Thyroid gland (tissue), 4 donors: ENCODE data around the gene AFAP1. TPM values are rescaled to one million over a fixed set of nuclear protein-coding genes. Genes with fewer than 3 reads are reported as not detected.

ENCODE experiments used
- DNase-seq, 2 donors: peaks; one replicate each; pipeline ENCODE4 v3.0.0-alpha.2; 2019
- H3K27ac ChIP-seq, 3 donors: fragments of 200-600 bp; sonication (generic); 1 replicate in 2 of 3; 2 replicates in 1 of 3; pipeline ENCODE4 v1.5.1; 2016 to 2019; ENCODE audit warnings: mild to moderate bottlenecking in 1 of 3, moderate library complexity in 1 of 3
- H3K27me3 ChIP-seq: fragments of 200-600 bp; sonication (generic); one replicate; pipeline ENCODE4 v1.5.1; 2019
- H3K36me3 ChIP-seq, 2 donors: fragments of 200-600 bp; sonication (generic); one replicate each; pipeline ENCODE4 v1.5.1; 2016 to 2019
- H3K4me1 ChIP-seq, 2 donors: fragments of 200-600 bp; sonication (generic); one replicate each; pipeline ENCODE4 v1.5.1; 2017 to 2019
- H3K4me3 ChIP-seq, 3 donors: fragments of 200-600 bp; sonication (generic); replicated peaks in 1 of 3; 1 replicate in 2 of 3; 2 replicates in 1 of 3; pipeline ENCODE4 v1.5.1; 2016; ENCODE audit warnings: mild to moderate bottlenecking in 1 of 3
- H3K9me3 ChIP-seq: fragments of 200-600 bp; sonication (generic); one replicate; pipeline ENCODE4 v1.5.1; 2017
- POLR2A ChIP-seq, 2 donors: fragments of 450-650 bp; IDR thresholded peaks; one replicate each; pipeline ENCODE4 v1.6.1; 2017; ENCODE audit warnings: antibody characterized with exemption in 2 of 2, mild to moderate bottlenecking in 2 of 2, moderate library complexity in 1 of 2
- WGBS, 2 donors: methylation state at CpG; one replicate each; pipeline ENCODE4 v1.1.5; 2017; 5-methylcytosine and 5-hydroxymethylcytosine counted together
- intact Hi-C: fragments of 100-400 bp; cut with DNase I; formaldehyde crosslinking; loops from one replicate; pipeline ENCODE4 v1.15.1; 2023
- total RNA-seq, 4 donors: library from RNA; depleted of rRNA; stranded (reverse); fragments of >200 nt; gene quantifications; one replicate each; pipeline ENCODE4 v1.2.3, GENCODE V29; 2016
- TF ChIP-seq, protein P1 (sequence below), 6 experiments: fragments of 200-600 bp in 3 of 6; fragments of 450-650 bp in 3 of 6; sonication (generic) in 3 of 6; IDR thresholded peaks; one replicate each; pipeline ENCODE4 v1.5.1; 2016 to 2019; ENCODE audit warnings: antibody characterized with exemption in 6 of 6, mild to moderate bottlenecking in 2 of 6, inconsistent platforms in 1 of 6, moderate library complexity in 1 of 6

AFAP1 gene
- total RNA-seq, 4 donors from 2014 or later: 12.3 to 33.3 (median 26.2) TPM

DNA sequence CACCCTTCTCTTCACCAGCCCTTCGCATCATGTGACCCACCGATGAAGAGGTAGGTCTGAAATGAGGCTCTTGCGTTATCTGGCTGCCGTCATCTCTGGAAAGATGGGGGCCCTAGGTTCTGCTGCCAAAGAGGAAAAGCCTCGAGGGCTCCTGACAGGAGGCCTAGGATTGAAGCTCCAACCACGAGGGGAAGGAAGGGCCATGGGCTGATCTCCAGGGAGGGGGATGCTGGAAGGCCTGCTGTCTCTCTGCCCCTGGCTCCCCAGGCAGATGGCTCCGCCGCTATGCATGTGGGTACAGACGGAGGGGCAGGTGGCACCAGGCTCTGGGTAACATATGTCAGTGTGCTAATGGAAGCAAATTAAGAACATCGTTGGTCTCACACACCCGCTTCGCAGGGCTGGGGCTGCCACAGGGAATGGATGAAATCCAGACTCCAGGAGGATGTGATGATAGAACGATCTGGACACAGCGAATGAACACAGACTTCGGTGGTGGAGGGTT is 44.9 kb downstream of the AFAP1 start:
- H3K4me1 ChIP-seq: peaks cover 0 to 9% of the 10 kb centered on the region in 2 donors
- TF ChIP-seq, protein P1, sequence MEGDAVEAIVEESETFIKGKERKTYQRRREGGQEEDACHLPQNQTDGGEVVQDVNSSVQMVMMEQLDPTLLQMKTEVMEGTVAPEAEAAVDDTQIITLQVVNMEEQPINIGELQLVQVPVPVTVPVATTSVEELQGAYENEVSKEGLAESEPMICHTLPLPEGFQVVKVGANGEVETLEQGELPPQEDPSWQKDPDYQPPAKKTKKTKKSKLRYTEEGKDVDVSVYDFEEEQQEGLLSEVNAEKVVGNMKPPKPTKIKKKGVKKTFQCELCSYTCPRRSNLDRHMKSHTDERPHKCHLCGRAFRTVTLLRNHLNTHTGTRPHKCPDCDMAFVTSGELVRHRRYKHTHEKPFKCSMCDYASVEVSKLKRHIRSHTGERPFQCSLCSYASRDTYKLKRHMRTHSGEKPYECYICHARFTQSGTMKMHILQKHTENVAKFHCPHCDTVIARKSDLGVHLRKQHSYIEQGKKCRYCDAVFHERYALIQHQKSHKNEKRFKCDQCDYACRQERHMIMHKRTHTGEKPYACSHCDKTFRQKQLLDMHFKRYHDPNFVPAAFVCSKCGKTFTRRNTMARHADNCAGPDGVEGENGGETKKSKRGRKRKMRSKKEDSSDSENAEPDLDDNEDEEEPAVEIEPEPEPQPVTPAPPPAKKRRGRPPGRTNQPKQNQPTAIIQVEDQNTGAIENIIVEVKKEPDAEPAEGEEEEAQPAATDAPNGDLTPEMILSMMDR (IDR thresholded peaks at IDR 0.05): no peak
- no peak for TF ChIP-seq POLR2A (IDR thresholded peaks at IDR 0.05)
- 86 to 87% methylated on average over 15 of the region's 15 CpGs for WGBS, 2 donors
- H3K27me3 ChIP-seq: no peaks in the 10 kb centered on the region
- H3K27ac ChIP-seq: no peak overlapping the region
- no peak for DNase-seq
- no peaks in the 10 kb centered on the region for H3K36me3 ChIP-seq
- H3K4me3 ChIP-seq: no peak overlapping the region
- H3K9me3 ChIP-seq: no peaks in the 10 kb centered on the region
- intact Hi-C loops: no loop called here

GRCh38 chr4:7894098-7894676 is 45.5 kb downstream of the AFAP1 start:
- no peaks in the 10 kb centered on the region for H3K9me3 ChIP-seq

GRCh38 chr4:7893539-7893938 is 46.1 kb downstream of the AFAP1 start:
- no peaks in the 10 kb centered on the region for H3K36me3 ChIP-seq
- no peaks in the 10 kb centered on the region for H3K27me3 ChIP-seq
- intact Hi-C loops: no loop called here
- H3K4me3 ChIP-seq: no peak overlapping the region
- peaks cover 0 to 9% of the 10 kb centered on the region in 2 donors for H3K4me1 ChIP-seq
- H3K27ac ChIP-seq: no peak overlapping the region
- TF ChIP-seq POLR2A (IDR thresholded peaks at IDR 0.05): no peak
- TF ChIP-seq, protein P1 (IDR thresholded peaks at IDR 0.05): no peak
- 88 to 89% methylated on average over 9 of the region's 9 CpGs for WGBS, 2 donors
- DNase-seq: no peak
- no peaks in the 10 kb centered on the region for H3K9me3 ChIP-seq

More at GRCh38 chr4:7894098-7894676, 45.5 kb downstream of the AFAP1 start:
- intact Hi-C loops: no loop called here
- Histone ChIP-seq H3K27ac (no peak overlapping the region), H3K4me1 (peaks cover 0 to 9% of the 10 kb centered on the region in 2 donors), H3K36me3 (no peaks in the 10 kb centered on the region), H3K4me3 (no peak overlapping the region), H3K27me3 (no peaks in the 10 kb centered on the region)
- DNase-seq: no peak
- no peak for TF ChIP-seq POLR2A (IDR thresholded peaks at IDR 0.05)
- TF ChIP-seq, protein P1 (IDR thresholded peaks at IDR 0.05): no peak
- 96% methylated on average over 12 of the region's 12 CpGs for WGBS, 2 donors

GRCh38 chr4:7892212-7893019 is 47.2 kb downstream of the AFAP1 start:
- no peak for TF ChIP-seq POLR2A (IDR thresholded peaks at IDR 0.05)
- TF ChIP-seq, protein P1 (IDR thresholded peaks at IDR 0.05): no peak
- no peaks in the 10 kb centered on the region for H3K9me3 ChIP-seq
- H3K36me3 ChIP-seq: no peaks in the 10 kb centered on the region
- WGBS, 2 donors: 66 to 67% methylated on average over 11 to 12 of the region's 12 CpGs
- peaks cover 0 to 9% of the 10 kb centered on the region in 2 donors for H3K4me1 ChIP-seq
- no peak for DNase-seq
- no peak overlapping the region for H3K27ac ChIP-seq
- no peaks in the 10 kb centered on the region for H3K27me3 ChIP-seq
- intact Hi-C loops: no loop called here
- no peak overlapping the region for H3K4me3 ChIP-seq
